Tibial nerve (tissue), 3 donors: ENCODE results near the gene ELMO2.

Experiments used
- POLR2A ChIP-seq, 2 donors: fragments of 450-650 bp; IDR thresholded peaks; one replicate each; pipeline ENCODE4 v1.6.1; 2017; ENCODE audit warnings: antibody characterized with exemption in 2 of 2, mild to moderate bottlenecking in 2 of 2, moderate library complexity in 2 of 2
- TF ChIP-seq, protein P1 (sequence below), 5 experiments: fragments of 200-600 bp in 3 of 5; fragments of 450-650 bp in 2 of 5; sonication (generic) in 3 of 5; IDR thresholded peaks; one replicate each; pipeline ENCODE4 v1.5.1; 2016 to 2019; ENCODE audit warnings: antibody characterized with exemption in 5 of 5, mild to moderate bottlenecking in 3 of 5, moderate library complexity in 2 of 5

DNA sequence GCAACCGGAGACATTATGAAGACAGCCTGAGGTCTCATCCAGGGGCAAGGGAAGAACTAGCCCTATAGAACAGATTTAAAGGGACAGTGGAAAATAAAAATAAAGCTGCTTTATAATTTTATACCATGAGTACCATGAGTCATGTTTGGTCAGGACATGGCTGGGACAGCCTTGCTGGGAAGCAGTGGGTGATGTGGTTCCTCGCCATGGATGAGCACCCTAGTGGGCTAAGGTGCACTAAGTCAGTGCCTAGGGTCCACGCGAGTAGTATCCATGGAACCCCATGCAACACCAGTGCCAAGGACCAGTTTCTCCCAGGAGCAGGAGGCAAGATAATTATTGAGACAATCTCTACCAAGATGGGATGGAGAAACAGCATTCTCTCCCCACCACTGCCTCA is 33.4 kb upstream of the ELMO2 start:
- TF ChIP-seq, protein P1, sequence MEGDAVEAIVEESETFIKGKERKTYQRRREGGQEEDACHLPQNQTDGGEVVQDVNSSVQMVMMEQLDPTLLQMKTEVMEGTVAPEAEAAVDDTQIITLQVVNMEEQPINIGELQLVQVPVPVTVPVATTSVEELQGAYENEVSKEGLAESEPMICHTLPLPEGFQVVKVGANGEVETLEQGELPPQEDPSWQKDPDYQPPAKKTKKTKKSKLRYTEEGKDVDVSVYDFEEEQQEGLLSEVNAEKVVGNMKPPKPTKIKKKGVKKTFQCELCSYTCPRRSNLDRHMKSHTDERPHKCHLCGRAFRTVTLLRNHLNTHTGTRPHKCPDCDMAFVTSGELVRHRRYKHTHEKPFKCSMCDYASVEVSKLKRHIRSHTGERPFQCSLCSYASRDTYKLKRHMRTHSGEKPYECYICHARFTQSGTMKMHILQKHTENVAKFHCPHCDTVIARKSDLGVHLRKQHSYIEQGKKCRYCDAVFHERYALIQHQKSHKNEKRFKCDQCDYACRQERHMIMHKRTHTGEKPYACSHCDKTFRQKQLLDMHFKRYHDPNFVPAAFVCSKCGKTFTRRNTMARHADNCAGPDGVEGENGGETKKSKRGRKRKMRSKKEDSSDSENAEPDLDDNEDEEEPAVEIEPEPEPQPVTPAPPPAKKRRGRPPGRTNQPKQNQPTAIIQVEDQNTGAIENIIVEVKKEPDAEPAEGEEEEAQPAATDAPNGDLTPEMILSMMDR (IDR thresholded peaks at IDR 0.05), result no peak
- TF ChIP-seq POLR2A (IDR thresholded peaks at IDR 0.05), result no peak
